Endodermal cell (in vitro differentiated cells): Measurements from ENCODE around the gene MANF. TPM values are rescaled to one million over a fixed set of nuclear protein-coding genes. Genes with fewer than 3 reads are reported as not detected.

Experiments used
- DNase-seq: peaks from one replicate; pipeline ENCODE4 v3.0.0-alpha.2; 2017
- H3K27ac ChIP-seq: 2 replicates; pipeline ENCODE4 v1.5.1; 2013; ENCODE audit warnings: mild to moderate bottlenecking, low read depth, low read length, moderate library complexity
- H3K27me3 ChIP-seq: 2 replicates; pipeline ENCODE4 v1.6.1; 2013; ENCODE audit warnings: mild to moderate bottlenecking, low read length, moderate library complexity; ENCODE audit not compliant: insufficient read depth, control insufficient read depth, poor library complexity, severe bottlenecking
- H3K36me3 ChIP-seq: 2 replicates; pipeline ENCODE4 v1.7.0; 2013; ENCODE audit warnings: mild to moderate bottlenecking, low read length, moderate library complexity; ENCODE audit not compliant: control insufficient read depth, insufficient read depth
- H3K4me1 ChIP-seq: one replicate; pipeline ENCODE4 v1.7.0; 2013; ENCODE audit warnings: low read length; ENCODE audit not compliant: control insufficient read depth, insufficient read depth
- H3K4me3 ChIP-seq: 2 replicates; pipeline ENCODE4 v1.5.1; 2013; ENCODE audit warnings: mild to moderate bottlenecking, low read length, moderate library complexity
- H3K9ac ChIP-seq: 2 replicates; pipeline ENCODE4 v1.6.1; 2013; ENCODE audit warnings: mild to moderate bottlenecking, low read length, moderate library complexity; ENCODE audit not compliant: poor library complexity, severe bottlenecking; ENCODE audit errors: extremely low read depth
- H3K9me3 ChIP-seq: 2 replicates; pipeline ENCODE4 v1.6.1; 2013; ENCODE audit warnings: mild to moderate bottlenecking, low read length, moderate library complexity; ENCODE audit not compliant: control insufficient read depth
- H3K27ac Mint-ChIP-seq: 2 replicates; pipeline ENCODE4 v1.8.0; 2020; ENCODE audit warnings: mixed read lengths
- H3K27me3 Mint-ChIP-seq: 2 replicates; pipeline ENCODE4 v1.8.0; 2021; ENCODE audit warnings: mild to moderate bottlenecking, mixed read lengths; ENCODE audit not compliant: insufficient read depth
- H3K36me3 Mint-ChIP-seq: 2 replicates; pipeline ENCODE4 v1.8.0; 2020; ENCODE audit warnings: low read depth, mixed read lengths
- H3K4me1 Mint-ChIP-seq: 2 replicates; pipeline ENCODE4 v1.8.0; 2020; ENCODE audit warnings: mixed read lengths
- H3K4me3 Mint-ChIP-seq: 2 replicates; pipeline ENCODE4 v1.8.0; 2020; ENCODE audit warnings: mild to moderate bottlenecking, moderate library complexity, mixed read lengths
- H3K9me3 Mint-ChIP-seq: 2 replicates; pipeline ENCODE4 v1.8.0; 2020; ENCODE audit warnings: mild to moderate bottlenecking, mixed read lengths
- CTCF ChIP-seq: fragments of 200-600 bp; sonication (generic); conservative IDR thresholded peaks from 2 replicates; pipeline ENCODE4 v1.5.0; 2021; ENCODE audit warnings: antibody characterized with exemption, mild to moderate bottlenecking
- WGBS, 2 experiments: methylation state at CpG; one replicate each; pipeline versions ENCODE4 v1.1.5 to v1.1.7; 2013; ENCODE audit warnings: missing lambda C conversion rate in 2 of 2, mixed read lengths in 1 of 2; ENCODE audit not compliant: insufficient coverage in 1 of 2, insufficient read length in 1 of 2; 5-methylcytosine and 5-hydroxymethylcytosine counted together
- total RNA-seq, 2 donors: library from RNA; stranded (reverse); fragmentation: NEBNext Ultra II Directional in 1 of 2; extraction: Animal tissue kit (Norgen Biotek cat#: 25700) in 1 of 2; gene quantifications; 2 replicates in 1 of 2; 3 replicates in 1 of 2; pipeline ENCODE4 v1.2.1, GENCODE V29; 2021

Gene MANF
- total RNA-seq, 2 donors from 2014 or later, result 153 to 225 TPM

GRCh38 chr3:51375136-51375535 lies 10.0 kb upstream of the MANF start:
- no peaks in the 10 kb centered on the region for H3K4me1 ChIP-seq
- no peak overlapping the region for H3K27ac Mint-ChIP-seq
- no peak overlapping the region for H3K9ac ChIP-seq
- TF ChIP-seq CTCF, result no peak
- no peaks in the 10 kb centered on the region for H3K4me1 Mint-ChIP-seq
- no peaks in the 10 kb centered on the region for H3K27me3 ChIP-seq
- no peak for DNase-seq
- no peak overlapping the region for H3K4me3 Mint-ChIP-seq
- no peaks in the 10 kb centered on the region for H3K36me3 ChIP-seq
- no peaks in the 10 kb centered on the region for H3K36me3 Mint-ChIP-seq
- H3K27ac ChIP-seq, result no peak overlapping the region
- H3K4me3 ChIP-seq, result no peak overlapping the region
- no peaks in the 10 kb centered on the region for H3K9me3 Mint-ChIP-seq
- H3K27me3 Mint-ChIP-seq, result no peaks in the 10 kb centered on the region
- peaks cover 6% of the 10 kb centered on the region for H3K9me3 ChIP-seq

- peaks cover 6% of the 10 kb centered on the region for H3K9me3 ChIP-seq
- no peaks in the 10 kb centered on the region for H3K27me3 Mint-ChIP-seq
- 93 to 94% methylated on average over 8 of the region's 8 CpGs for WGBS, 2 experiments
- H3K9ac ChIP-seq, result no peak overlapping the region
- H3K36me3 Mint-ChIP-seq, result no peaks in the 10 kb centered on the region
- DNase-seq, result no peak
- TF ChIP-seq CTCF, result no peak
- H3K9me3 Mint-ChIP-seq, result no peaks in the 10 kb centered on the region
- no peaks in the 10 kb centered on the region for H3K4me1 ChIP-seq
- no peak overlapping the region for H3K4me3 Mint-ChIP-seq
- H3K4me3 ChIP-seq, result no peak overlapping the region
- H3K27ac Mint-ChIP-seq, result no peak overlapping the region
- H3K27me3 ChIP-seq, result no peaks in the 10 kb centered on the region
- no peak overlapping the region for H3K27ac ChIP-seq
- no peaks in the 10 kb centered on the region for H3K36me3 ChIP-seq
- no peaks in the 10 kb centered on the region for H3K4me1 Mint-ChIP-seq
These were observed 9.5 kb upstream of the MANF start for GRCh38 chr3:51375571-51375970.

- Histone ChIP-seq H3K4me3 (no peak overlapping the region), H3K27me3 (no peaks in the 10 kb centered on the region), H3K9me3 (no peaks in the 10 kb centered on the region), H3K27ac (no peak overlapping the region), H3K9ac (no peak overlapping the region), H3K36me3 (no peaks in the 10 kb centered on the region), H3K4me1 (peaks cover under 1% of the 10 kb centered on the region)
- Mint-ChIP-seq H3K27me3 (no peaks in the 10 kb centered on the region), H3K4me1 (peaks cover 2% of the 10 kb centered on the region), H3K4me3 (no peak overlapping the region), H3K36me3 (no peaks in the 10 kb centered on the region), H3K9me3 (no peaks in the 10 kb centered on the region), H3K27ac (no peak overlapping the region)
- DNase-seq, result no peak
- no peak for TF ChIP-seq CTCF
- 93 to 97% methylated on average over 4 to 5 of the region's 5 CpGs for WGBS, 2 experiments
These were observed 7.0 kb upstream of the MANF start for GRCh38 chr3:51378065-51378464.
